Right lobe of liver (tissue), 6 donors: ENCODE measurements around the gene AKAP10. TPM values are rescaled to one million over a fixed set of nuclear protein-coding genes. Genes with fewer than 3 reads are reported as not detected.

Source experiments
- ATAC-seq, 4 donors: fragments of 200-7000 bp; cut with Tn5 transposase; one replicate each; pipeline ENCODE4 v1.9.1; 2020; ENCODE audit warnings: mild to moderate bottlenecking in 4 of 4, moderate library complexity in 4 of 4
- DNase-seq, 3 donors: peaks; one replicate each; pipeline ENCODE4 v3.0.0-alpha.2; 2020
- H3K27ac ChIP-seq, 3 donors: fragments of 200-600 bp; one replicate each; pipeline ENCODE4 v1.8.0; 2022
- H3K27me3 ChIP-seq, 2 donors: fragments of 200-600 bp; one replicate each; pipeline ENCODE4 v1.8.0; 2022
- H3K36me3 ChIP-seq, 4 donors: fragments of 200-600 bp; sonication (generic) in 1 of 4; one replicate each; pipeline versions ENCODE4 v1.5.1 to v1.8.0; 2017 to 2022; ENCODE audit warnings: control low read depth in 1 of 4
- H3K4me1 ChIP-seq, 4 donors: fragments of 200-600 bp; sonication (generic) in 1 of 4; one replicate each; pipeline versions ENCODE4 v1.5.1 to v1.8.0; 2017 to 2022; ENCODE audit warnings: control low read depth in 1 of 4
- H3K4me3 ChIP-seq, 3 donors: fragments of 200-600 bp; one replicate each; pipeline ENCODE4 v1.8.0; 2022
- H3K9me3 ChIP-seq, 4 donors: fragments of 200-600 bp; sonication (generic) in 1 of 4; one replicate each; pipeline versions ENCODE4 v1.5.1 to v1.8.0; 2017 to 2022; ENCODE audit warnings: control low read depth in 1 of 4
- POLR2A ChIP-seq: fragments of 450-650 bp; IDR thresholded peaks from one replicate; pipeline ENCODE4 v1.6.1; 2017; ENCODE audit warnings: antibody characterized with exemption, mild to moderate bottlenecking
- WGBS: methylation state at CpG from one replicate; pipeline ENCODE4 v1.1.6; 2018; ENCODE audit warnings: low coverage, low lambda C conversion rate; ENCODE audit not compliant: insufficient coverage; ENCODE audit errors: missing lambda C conversion rate; 5-methylcytosine and 5-hydroxymethylcytosine counted together
- intact Hi-C, 2 donors: fragments of 100-400 bp; cut with DNase I; formaldehyde crosslinking; loops; one replicate each; pipeline versions ENCODE4 v1.11.2 to v1.14.1; 2022
- total RNA-seq, 6 experiments: library from RNA; depleted of rRNA in 2 of 6; stranded (reverse); fragments of >200 nt in 2 of 6; fragmentation: NEBNext Ultra II Directional in 3 of 6; extraction: Animal tissue kit (Norgen Biotek cat#: 25700) in 3 of 6; gene quantifications; one replicate each; pipeline versions ENCODE4 v1.1.0 to v1.2.4, GENCODE V29; 2016 to 2023
- TF ChIP-seq, protein P1 (sequence below), 4 donors: fragments of 200-600 bp in 3 of 4; fragments of 450-650 bp in 1 of 4; IDR thresholded peaks; one replicate each; pipeline versions ENCODE4 v1.5.1 to v1.8.0; 2016 to 2022; ENCODE audit warnings: antibody characterized with exemption in 4 of 4, mild to moderate bottlenecking in 2 of 4
- donor health status: DM: no; HTN: yes; CAD: no.
- donor health status: DM: no; HTN: no; CAD: no.
- donor health status: DM: no; HTN: no; CAD: no.
- donor health status: DM: no; HTN: yes; CAD: no.
- donor health status: DM: no; HTN: yes; CAD: no.

The AKAP10 gene
- total RNA-seq, 6 experiments from 2014 or later: 8.6 to 13.1 (median 10.6) TPM

DNA sequence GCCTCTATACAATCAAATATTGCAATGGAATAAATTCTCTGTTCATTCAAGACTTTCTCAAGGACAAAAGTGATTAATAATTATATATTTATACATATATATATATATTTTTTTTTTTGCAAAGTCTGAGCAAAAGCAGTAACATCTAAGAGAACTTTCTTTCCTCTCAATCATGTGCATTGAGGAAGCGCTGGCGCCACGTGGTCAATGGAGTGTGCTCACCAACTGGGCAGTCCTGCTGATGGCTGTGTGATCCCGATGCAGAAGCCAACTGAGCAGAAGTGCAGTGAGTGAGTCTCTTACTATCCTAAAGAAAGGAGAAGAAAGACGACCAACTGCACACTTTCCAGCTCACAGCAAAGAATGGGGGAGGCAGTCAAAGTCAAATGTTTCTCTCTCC, 72.7 kb downstream of the AKAP10 start:
- peak; percentile 66 to 75 (median 74) for DNase-seq
- WGBS: 35% methylated on average over 5 of the region's 5 CpGs
- ATAC-seq: peak; percentile 52 to 69 (median 56)

DNA sequence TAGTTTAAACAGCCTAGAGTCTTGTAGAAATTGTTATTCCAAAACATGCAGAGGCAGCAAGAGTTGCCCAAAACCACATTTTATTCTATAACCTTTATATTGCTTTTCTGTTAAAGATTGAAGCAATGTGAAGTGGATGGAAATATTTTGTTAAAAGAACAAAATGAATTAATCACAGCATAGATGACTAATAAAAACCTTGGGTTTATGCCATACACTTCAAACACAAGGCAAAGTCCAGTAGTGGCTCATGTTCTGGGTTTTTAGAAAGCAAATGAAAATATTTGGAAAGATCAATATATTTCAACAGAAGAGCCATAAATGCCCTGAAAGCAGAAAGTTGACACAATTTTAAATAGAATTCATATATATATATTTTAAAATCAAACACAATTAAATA, 73.2 kb downstream of the AKAP10 start:
- no peaks in the 10 kb centered on the region for H3K9me3 ChIP-seq
- H3K4me3 ChIP-seq: no peak overlapping the region
- peaks cover 0 to 32% (median 6%) of the 10 kb centered on the region in 4 donors for H3K4me1 ChIP-seq
- peaks cover 0 to 29% (median 4%) of the 10 kb centered on the region in 4 donors for H3K36me3 ChIP-seq
- intact Hi-C loops: no loop called here
- peak; percentile 31 to 58 (median 42) for ATAC-seq
- peak overlapping the region; percentile 43 to 66 (median 54) for H3K27ac ChIP-seq
- TF ChIP-seq, protein P1, sequence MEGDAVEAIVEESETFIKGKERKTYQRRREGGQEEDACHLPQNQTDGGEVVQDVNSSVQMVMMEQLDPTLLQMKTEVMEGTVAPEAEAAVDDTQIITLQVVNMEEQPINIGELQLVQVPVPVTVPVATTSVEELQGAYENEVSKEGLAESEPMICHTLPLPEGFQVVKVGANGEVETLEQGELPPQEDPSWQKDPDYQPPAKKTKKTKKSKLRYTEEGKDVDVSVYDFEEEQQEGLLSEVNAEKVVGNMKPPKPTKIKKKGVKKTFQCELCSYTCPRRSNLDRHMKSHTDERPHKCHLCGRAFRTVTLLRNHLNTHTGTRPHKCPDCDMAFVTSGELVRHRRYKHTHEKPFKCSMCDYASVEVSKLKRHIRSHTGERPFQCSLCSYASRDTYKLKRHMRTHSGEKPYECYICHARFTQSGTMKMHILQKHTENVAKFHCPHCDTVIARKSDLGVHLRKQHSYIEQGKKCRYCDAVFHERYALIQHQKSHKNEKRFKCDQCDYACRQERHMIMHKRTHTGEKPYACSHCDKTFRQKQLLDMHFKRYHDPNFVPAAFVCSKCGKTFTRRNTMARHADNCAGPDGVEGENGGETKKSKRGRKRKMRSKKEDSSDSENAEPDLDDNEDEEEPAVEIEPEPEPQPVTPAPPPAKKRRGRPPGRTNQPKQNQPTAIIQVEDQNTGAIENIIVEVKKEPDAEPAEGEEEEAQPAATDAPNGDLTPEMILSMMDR (IDR thresholded peaks at IDR 0.05): no peak
- no peak for TF ChIP-seq POLR2A
- DNase-seq: no peak
- H3K27me3 ChIP-seq: no peaks in the 10 kb centered on the region

More for the DNA sequence above, 72.7 kb downstream of the AKAP10 start:
- H3K4me1 ChIP-seq: peaks cover 0 to 32% (median 6%) of the 10 kb centered on the region in 4 donors
- no peaks in the 10 kb centered on the region for H3K9me3 ChIP-seq
- H3K27ac ChIP-seq: peak overlapping the region in 2 of 3 donors; percentile 43 to 54
- no peaks in the 10 kb centered on the region for H3K27me3 ChIP-seq
- intact Hi-C loops: no loop called here
- peaks cover 0 to 32% (median 4%) of the 10 kb centered on the region in 4 donors for H3K36me3 ChIP-seq
- no peak for TF ChIP-seq POLR2A
- TF ChIP-seq, protein P1 (IDR thresholded peaks at IDR 0.05): no peak
- H3K4me3 ChIP-seq: no peak overlapping the region

DNA sequence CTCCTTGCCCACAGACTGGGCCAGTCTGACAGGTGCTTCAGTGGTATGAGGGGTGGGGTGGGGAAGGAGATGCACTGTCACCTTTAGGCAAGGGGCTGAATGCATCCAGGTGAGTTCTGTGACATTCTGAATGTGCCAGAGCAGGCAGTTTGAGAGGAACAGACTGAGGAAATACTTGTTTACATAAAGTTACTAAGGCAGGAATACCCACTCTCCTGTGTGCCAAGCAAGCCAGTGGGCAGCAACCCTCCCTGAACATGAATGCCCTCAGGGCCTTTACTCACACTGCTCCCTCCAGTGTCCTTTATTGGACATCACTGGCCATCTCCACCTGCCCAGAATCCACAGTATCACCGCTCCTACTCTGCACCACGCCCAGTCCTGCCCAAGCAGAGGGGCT, 76.8 kb downstream of the AKAP10 start:
- Histone ChIP-seq H3K4me1 (peaks cover 0 to 43% (median 8%) of the 10 kb centered on the region in 4 donors), H3K9me3 (no peaks in the 10 kb centered on the region), H3K4me3 (no peak overlapping the region), H3K36me3 (peaks cover 0 to 7% (median 2%) of the 10 kb centered on the region in 4 donors), H3K27me3 (no peaks in the 10 kb centered on the region), H3K27ac (no peak overlapping the region)
- TF ChIP-seq, protein P1 (IDR thresholded peaks at IDR 0.05): no peak
- no peak for TF ChIP-seq POLR2A
- WGBS: 100% methylated on average over 1 of the region's 2 CpGs
- ATAC-seq (no peak), DNase-seq (no peak)
- intact Hi-C loops: no loop called here

DNA sequence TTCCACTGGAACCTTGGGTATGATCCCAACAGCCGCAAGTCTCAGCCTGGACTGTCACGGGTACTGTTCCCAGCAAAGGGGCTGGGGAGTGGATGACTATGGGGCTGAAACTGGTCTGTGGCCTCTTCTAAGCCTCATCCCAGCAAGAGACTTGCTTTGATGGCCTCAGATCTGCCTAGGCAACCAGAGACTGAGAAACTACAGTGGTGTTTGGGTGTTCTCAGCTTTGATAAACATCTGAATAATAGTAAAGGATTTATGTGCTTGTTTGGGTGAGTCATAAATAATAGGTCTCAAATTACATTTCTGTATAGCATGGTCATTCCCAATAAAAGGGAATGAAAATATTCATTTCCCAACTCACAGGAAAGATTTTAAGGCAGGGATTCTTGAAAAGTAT, 79.7 kb downstream of the AKAP10 start:
- ATAC-seq: peak in 1 of 4 donors; percentile 14
- Histone ChIP-seq H3K4me1 (peaks cover 0 to 14% (median 2%) of the 10 kb centered on the region in 4 donors), H3K27me3 (no peaks in the 10 kb centered on the region), H3K4me3 (no peak overlapping the region), H3K36me3 (no peaks in the 10 kb centered on the region), H3K9me3 (no peaks in the 10 kb centered on the region), H3K27ac (no peak overlapping the region)
- 92% methylated on average over 2 of the region's 2 CpGs for WGBS
- intact Hi-C loops: no loop called here
- DNase-seq: no peak
- TF ChIP-seq, protein P1 (IDR thresholded peaks at IDR 0.05): no peak
- no peak for TF ChIP-seq POLR2A
